COLO829 (cell line): ENCODE measurements around the gene MAFF.
A peak's percentile ranks its signal among the peaks of the same experiment; 100 is the strongest.

Source experiments
- DNase-seq: peaks from one replicate; pipeline ENCODE4 v3.0.0; 2012; ENCODE audit warnings: low spot score

Gene MAFF

DNA sequence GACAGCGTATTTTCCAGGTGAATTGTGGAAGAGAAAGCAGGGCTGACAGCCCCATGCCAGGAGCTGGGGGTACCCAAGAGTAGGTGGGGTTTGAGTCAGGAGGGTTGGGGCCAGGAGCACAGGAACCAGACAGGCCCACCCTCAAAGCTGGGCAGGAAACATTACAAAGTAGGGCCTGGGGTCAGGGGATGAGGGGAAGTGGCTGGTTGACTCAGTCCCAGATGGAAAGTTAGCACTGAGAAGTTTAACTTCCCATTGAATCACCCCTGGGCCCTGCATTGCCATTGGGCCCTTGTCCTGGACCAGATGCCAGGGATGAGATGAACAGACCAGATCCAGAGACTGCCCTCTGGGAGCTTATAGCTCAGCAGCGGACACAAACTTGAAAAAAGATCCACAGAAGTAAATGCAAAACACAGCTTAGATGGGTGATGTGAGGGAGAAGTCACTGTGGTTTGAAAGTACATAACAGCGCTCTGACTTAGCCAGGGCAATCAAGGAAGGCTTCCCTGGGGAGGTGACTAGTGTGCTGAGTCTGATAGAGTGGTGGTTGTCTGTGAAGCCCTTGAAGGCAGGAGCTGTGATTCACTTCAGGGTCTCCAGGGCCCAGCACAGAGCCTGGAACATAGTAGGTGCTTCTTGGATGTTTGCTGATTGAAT, 2.2 kb downstream of the MAFF start:
- DNase-seq = no peak

GRCh38 chr22:38204784-38205183, 3.0 kb downstream of the MAFF start:
- DNase-seq = no peak

DNA sequence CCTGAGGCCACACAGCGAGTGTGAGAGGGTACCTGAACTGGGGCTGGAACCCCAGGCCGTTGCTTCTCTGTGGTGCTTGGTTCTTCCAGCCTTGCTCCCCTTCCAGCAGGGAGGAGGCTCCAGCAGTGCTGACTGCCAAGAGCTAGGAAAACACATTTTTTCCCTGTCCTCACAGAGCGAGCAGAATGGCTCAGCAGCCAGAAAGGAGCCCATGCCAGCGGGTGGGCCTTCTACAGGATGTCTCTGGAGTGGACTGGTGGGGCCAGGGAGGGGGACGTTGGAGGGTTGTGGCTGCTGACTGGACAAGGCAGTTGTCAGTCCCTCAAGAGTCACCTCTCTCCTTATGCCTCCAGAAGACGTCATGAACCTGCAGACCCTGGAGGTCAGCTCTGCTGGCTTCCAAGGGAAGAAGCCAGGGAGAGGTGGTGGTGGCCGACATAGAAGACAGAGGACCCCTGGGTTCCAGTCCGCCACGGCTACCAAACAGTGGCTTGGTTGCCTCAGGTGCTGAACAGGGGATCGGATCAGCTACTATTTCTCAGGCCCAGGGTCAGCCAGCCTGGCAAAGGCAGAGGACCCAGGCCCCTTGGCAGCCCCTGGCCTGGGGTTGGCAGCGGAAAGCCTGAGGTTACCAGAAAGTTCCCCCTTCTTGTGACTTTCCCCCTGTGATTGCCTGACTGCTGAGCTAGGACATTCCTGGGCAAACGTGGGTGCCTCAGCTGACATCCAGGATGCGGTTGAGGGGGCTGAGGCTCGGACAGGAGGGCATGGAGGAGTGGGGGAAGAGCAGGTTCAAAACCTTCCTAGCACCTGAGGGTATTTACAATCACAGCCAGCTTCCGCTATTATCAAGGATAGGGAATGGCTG, 3.7 kb downstream of the MAFF start:
- no peak for DNase-seq

DNA sequence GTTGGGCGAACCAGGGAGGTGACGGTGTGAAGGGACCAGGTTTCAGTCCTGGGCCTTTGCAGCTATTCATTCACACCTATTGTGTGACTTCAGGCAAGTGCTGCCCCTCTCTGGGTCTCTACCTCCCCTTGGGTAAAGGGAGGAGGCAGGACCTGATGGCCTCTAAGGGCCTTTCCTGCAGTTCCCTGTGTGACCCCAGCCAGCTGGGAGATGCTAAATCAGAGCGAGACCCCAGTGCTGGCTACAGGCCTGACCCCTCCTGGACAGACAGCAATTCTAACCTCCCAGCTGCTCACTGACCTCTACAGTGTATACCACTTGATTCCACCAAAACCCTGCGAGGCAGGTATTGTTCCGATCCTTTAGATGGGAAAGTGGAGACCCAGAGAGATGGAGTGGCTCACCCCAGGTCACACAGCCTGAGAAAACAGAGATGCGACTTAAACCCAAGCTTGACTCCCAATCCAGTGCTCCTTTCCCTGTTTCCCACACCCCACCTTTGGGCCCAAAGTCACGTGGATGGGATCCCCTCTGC, 6.2 kb downstream of the MAFF start:
- DNase-seq = no peak

DNA sequence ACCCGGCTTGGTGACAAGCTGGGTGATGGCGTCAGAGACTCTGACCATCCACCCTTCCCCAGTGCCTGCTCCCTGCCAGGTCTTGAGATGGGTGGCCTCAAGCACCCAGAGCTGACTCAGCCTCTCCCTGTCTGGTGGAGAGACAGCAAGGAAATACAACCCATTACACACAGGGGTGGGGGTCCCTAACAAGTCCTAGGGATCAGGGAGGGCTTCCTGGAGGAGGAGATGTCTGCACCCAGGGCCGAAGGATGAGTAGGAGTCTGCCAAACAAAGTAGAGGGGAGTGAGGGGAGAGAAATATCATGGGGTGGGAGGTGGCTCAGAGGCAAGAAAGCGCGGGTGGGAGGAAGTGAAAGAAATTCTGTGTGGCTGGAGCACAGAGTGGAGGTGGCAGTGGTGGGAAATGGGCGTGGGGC, 6.8 kb downstream of the MAFF start:
- no peak for DNase-seq

DNA sequence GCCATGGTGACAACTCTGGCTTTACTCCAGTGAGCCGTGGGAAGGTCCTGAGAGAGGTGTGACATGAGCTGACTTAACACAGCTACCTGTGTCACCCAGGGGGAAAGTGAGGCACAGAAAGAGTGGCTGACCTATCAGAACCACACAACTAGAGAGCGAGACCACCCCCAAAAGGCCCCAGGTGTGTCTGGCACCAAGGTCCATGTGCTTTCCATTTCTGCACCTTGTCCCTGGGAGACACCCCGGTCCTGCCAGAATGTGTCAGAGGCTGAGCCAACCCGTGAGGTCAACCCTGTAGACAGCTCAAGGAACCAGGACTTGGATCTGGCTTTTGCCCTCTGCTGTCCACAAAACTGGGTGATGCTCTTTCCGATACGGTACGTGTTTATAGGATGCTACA, 9.8 kb downstream of the MAFF start:
- DNase-seq = no peak

GRCh38 chr22:38212442-38212841, 10.6 kb downstream of the MAFF start:
- no peak for DNase-seq

DNA sequence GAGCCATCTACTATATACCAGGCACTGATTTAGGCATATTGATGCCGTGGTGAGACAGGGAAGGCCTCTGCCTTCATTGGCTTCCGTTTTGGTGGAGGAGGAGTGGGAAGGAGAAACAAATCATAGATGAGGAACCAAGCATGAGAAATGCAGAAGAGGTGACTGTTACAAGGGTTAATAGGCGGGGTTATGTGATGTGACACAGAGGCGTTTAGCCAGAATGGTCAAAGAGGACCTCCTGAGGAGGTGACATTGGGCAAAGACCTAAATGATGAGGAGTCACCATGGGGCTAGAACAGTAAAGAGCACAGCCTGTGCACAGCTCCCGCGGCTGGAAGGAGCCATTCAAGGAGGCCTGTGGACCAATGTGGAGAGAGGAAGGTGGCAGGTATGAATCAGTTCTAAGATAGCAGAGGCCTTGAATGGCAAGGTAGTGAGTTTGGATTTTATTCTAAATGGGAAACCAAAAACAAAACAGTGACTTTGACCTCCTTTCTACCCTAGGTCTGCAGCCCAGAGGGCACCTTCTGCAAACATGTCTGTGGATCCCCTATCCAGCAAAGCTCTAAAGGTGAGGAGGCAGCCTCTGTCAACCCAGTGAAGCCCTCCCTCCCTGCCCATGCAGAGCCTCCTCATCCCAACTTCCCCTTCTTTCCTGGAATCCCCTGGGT, 11.7 kb downstream of the MAFF start:
- no peak for DNase-seq

- no peak for DNase-seq
Measured at GRCh38 chr22:38213990-38214301, 12.2 kb downstream of the MAFF start.

DNA sequence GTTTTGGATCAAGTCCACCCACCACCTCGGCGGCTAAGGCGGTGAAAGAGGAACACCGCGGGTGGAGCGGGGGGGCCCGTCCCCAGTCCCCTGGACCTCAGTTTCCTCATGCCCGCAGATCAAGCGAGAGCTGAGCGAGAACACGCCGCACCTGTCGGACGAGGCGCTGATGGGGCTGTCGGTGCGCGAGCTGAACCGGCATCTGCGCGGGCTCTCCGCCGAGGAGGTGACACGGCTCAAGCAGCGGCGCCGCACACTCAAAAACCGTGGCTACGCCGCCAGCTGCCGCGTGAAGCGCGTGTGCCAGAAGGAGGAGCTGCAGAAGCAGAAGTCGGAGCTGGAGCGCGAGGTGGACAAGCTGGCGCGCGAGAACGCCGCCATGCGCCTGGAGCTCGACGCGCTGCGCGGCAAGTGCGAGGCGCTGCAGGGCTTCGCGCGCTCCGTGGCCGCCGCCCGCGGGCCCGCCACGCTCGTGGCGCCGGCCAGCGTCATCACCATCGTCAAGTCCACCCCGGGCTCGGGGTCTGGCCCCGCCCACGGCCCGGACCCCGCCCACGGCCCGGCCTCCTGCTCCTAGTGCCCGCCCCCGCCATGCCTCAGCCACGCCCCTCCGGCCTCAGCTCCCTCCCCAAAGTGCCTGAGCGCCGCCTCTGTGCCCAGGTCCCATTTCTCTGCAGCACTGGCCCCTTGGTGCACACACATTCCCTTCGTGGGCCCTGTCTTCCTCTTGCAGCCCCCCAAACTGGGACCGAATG, 12.7 kb downstream of the MAFF start:
- DNase-seq = no peak

- no peak for DNase-seq
Measured at GRCh38 chr22:38215156-38216038, 13.6 kb downstream of the MAFF start.

DNA sequence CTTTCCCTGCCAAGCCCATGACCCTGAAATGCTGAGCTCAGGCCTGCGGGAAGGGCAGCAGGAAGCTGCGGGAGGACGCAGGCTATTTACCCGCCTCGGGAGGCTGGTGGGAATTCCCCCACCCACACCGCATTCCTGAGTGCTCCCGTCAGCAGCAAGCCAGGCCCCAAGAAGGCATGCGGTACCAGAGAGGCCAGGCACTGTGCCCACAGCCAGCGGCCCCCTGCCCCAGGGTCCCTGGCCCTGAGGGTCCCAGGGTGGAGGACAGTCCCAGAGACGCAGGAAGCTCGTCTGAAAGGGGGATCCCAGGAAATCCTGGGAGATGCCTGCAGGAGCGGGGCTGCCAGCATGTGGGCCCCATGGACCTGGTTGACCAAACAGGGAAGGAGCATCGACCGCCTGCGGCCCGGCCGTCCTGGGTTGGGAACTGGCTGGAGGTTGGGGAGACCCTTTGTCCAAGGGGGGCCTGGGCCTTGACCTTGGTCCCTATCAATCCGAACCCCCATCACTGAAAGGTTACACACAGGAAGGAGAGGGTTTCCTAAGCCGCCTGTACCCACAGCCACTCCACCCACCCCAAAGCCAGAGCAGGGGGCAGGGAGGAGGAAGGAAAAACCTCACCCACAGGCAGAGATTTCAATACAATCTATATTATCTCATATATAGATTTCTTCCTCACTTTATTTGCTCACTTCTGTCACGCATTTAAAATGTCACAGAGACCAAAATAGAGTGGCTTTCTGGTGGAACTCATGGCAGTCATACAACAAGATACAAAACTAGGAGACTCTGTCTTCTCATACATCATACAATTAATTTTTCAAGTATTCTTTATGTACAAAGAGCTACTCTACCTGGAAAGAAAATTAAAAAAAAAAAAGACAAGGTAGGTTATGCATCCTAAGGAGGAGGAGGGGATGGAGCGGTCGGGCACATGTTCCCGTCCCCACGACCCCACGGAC, 17.1 kb downstream of the MAFF start:
- peak; percentile 79 for DNase-seq

DNA sequence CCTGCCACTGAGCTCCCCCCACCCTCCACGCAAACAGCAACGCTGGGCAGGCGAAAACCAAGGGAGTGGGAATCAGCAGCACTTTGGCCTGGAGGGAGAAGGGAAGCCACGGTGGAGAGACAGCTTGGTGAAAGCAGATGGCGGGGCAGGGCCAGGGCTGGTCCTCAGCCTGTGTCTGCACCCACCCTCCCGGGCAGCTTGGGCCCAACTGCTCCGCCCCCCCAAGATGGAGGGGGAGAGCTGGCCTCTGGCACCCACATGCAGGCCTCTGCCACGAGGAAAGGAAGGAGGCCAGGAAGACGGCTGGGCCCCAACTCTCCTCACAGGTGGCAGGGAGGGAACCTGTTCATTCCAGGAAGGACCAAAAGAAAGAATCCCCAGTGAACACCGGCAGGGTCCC, 17.8 kb downstream of the MAFF start:
- DNase-seq = no peak

DNA sequence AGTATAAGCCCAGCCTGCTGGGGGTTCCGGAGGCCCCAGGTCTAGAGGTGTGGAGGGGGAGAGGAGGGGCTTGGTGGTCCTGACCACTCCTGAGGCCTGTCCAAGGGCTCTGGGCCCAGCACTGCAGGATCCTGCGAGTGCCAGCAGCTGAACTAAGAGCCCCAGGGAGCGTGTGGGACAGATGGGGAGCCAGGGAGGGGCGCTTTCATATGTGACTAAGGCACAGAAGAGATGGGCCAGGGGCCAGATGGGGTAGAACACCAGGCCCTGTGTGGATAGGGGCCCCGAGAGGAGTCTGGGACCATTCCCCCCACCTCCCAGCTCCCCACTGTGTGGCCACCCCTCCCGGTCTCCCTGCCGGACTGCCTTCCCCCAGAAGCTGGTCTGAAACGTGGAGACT, 18.4 kb downstream of the MAFF start:
- no peak for DNase-seq

GRCh38 chr22:38220653-38221386, 19.0 kb downstream of the MAFF start:
- DNase-seq = no peak

DNA sequence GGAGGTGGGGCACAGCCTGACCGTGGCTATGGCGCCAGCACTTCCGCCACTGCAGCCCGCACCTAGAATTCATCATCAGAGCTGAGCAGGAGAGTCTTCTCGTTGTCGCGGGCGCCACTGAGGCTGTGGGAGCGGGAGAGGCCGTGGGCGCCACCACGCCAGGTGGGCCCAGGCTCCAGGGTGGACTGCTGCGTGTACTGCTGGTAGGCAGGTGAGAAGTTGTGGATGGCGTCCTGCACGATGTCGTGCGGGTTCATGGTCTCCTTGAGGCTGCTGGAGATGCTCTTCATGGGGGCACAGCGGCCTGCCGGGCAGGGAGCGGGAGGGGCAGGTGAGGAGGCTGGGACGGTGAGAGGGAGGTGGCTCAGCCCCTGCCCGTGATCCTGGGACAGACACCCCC, 19.6 kb downstream of the MAFF start:
- no peak for DNase-seq

- no peak for DNase-seq
Measured at GRCh38 chr22:38221908-38222796, 20.4 kb downstream of the MAFF start.

DNA sequence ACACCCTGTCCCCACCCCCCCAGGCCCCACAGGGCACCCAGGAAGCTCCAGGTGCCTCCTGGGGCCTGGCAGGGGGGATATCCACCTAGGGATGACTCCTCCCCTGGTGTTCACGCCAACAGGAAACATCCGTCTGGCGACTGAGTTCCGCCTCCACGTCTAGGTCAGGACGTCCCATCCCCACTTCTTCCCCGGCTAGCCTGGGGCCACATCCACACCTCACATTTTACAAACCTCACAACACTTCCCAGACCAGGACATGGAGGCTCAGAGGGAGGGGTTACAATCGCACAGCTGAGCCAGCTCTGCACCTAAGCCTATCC, 21.0 kb downstream of the MAFF start:
- no peak for DNase-seq
